ENCODE data around the gene ERGIC1. TPM values are rescaled to one million over a fixed set of nuclear protein-coding genes. Genes with fewer than 3 reads are reported as not detected.
A peak's percentile ranks its signal among the peaks of the same experiment; 100 is the strongest.

Gene ERGIC1
- total and polyA plus RNA-seq, 2 of the 8 experiments (the other 6 are each of a cell fraction or from before 2014, with no cell fraction given), result 95.3 to 106 TPM

- TF ChIP-seq PHF8 (conservative IDR thresholded peaks at IDR 0.05; ENCODE audit: low read depth, low read length) (peak; percentile 78), CBX5 (IDR thresholded peaks at IDR 0.05; ENCODE audit: low read depth, low read length) (no peak), NRF1 (IDR thresholded peaks at IDR 0.05; ENCODE audit: low read depth, low read length) (no peak), CBX8 (IDR thresholded peaks at IDR 0.05; ENCODE audit: borderline replicate concordance, low read depth, low read length) (no peak), SP4 (IDR thresholded peaks at IDR 0.05; ENCODE audit: low read length) (no peak), CREB1 (IDR thresholded peaks at IDR 0.05) (peak; percentile 61; the same call in 1 of the 2 replicates), RXRA (IDR thresholded peaks at IDR 0.05; ENCODE audit: insufficient read depth, low read depth, low read length) (no peak), TCF12 (IDR thresholded peaks at IDR 0.05; ENCODE audit: low read depth, low read length) (no peak), CTBP2 (IDR thresholded peaks at IDR 0.05; ENCODE audit: borderline replicate concordance, insufficient read depth, insufficient read length, low read length) (no peak), CTCF (IDR thresholded peaks at IDR 0.05; ENCODE audit: control extremely low read depth in 1 of 3, insufficient read depth in 1 of 3, low read depth in 1 of 3, low read length in 3 of 3) (no peak), BCL11A (IDR thresholded peaks at IDR 0.05; ENCODE audit: low read depth in 2 of 2, low read length in 2 of 2) (no peak), CHD2 (IDR thresholded peaks at IDR 0.05; ENCODE audit: low read length) (no peak), GTF2F1 (IDR thresholded peaks at IDR 0.05; ENCODE audit: borderline replicate concordance, low read depth, low read length) (no peak), SIN3A (conservative IDR thresholded peaks at IDR 0.05 in 1 of 2, IDR thresholded peaks at IDR 0.05 in 1 of 2; ENCODE audit: low read depth in 1 of 2, low read length in 2 of 2) (peak; percentile 87 to 89; a peak in 2 of 4 replicates), TBP (IDR thresholded peaks at IDR 0.05; ENCODE audit: low read depth, low read length) (peak; percentile 68; the same call in 1 of the 2 replicates), ATF2 (IDR thresholded peaks at IDR 0.05; ENCODE audit: low read length) (no peak), SAP30 (IDR thresholded peaks at IDR 0.05; ENCODE audit: insufficient read depth, insufficient replicate concordance, low read length) (peak; percentile 73), MAX (IDR thresholded peaks at IDR 0.05) (peak; percentile 88), HDAC2 (IDR thresholded peaks at IDR 0.05; ENCODE audit: borderline replicate concordance in 1 of 2, low read depth in 2 of 2, low read length in 2 of 2) (0 out of 4 replicates have a peak, but pooled peaks of 1 of the 2 experiments have one; percentile 32)
These were observed 149.6 kb downstream of the ERGIC1 start, which contains the start of gene ATP6V0E1 (continued) for GRCh38 chr5:172983542-172984243.
